PC-3 (cell line): ENCODE results near the gene IDH3G. TPM values are rescaled to one million over a fixed set of nuclear protein-coding genes. Genes with fewer than 3 reads are reported as not detected.
A peak's percentile ranks its signal among the peaks of the same experiment; 100 is the strongest.

Experiments
- ATAC-seq: fragments of 200-7000 bp; cut with Tn5 transposase; 2 replicates; pipeline ENCODE4 v1.9.1; 2020; ENCODE audit warnings: mild to moderate bottlenecking, moderate library complexity
- BruUV-seq: library from RNA; stranded (reverse); fragments of 400-500 nt; replicated peaks from 2 replicates; lab custom pipeline; 2021; lab: Mats Ljungman, UMichigan
- CTCF ChIA-PET: fragments of 300-600 bp; sonication (Branson Sonifier 250); formaldehyde crosslinking; loops from one replicate; lab custom pipeline; 2022; ENCODE audit warnings: antibody characterized with exemption; lab: Charles Lee
- POLR2A ChIA-PET: fragments of 300-600 bp; sonication (Branson Sonifier 250); formaldehyde crosslinking; loops from one replicate; lab custom pipeline; 2022; ENCODE audit warnings: antibody characterized with exemption; ENCODE audit not compliant: unreplicated experiment; lab: Charles Lee
- DNase-seq: peaks from one replicate; pipeline ENCODE4 v3.0.0-alpha.2; 2015
- H2AFZ ChIP-seq: fragments of 300-600 bp; sonication (generic); 2 replicates; pipeline ENCODE4 v1.6.0; 2016; ENCODE audit warnings: antibody characterized with exemption, low read length
- H3F3A ChIP-seq: fragments of 300-600 bp; sonication (generic); one replicate; pipeline ENCODE4 v1.6.0; 2017; ENCODE audit warnings: antibody characterized with exemption, low read length, control low read depth, mild to moderate bottlenecking; ENCODE audit not compliant: unreplicated experiment
- H3K27ac ChIP-seq: fragments of 300-600 bp; sonication (generic); 2 replicates; pipeline ENCODE4 v1.5.1; 2016; ENCODE audit warnings: mild to moderate bottlenecking, low read length
- H3K27me3 ChIP-seq: fragments of 300-600 bp; sonication (generic); 2 replicates; pipeline ENCODE4 v1.6.1; 2016; ENCODE audit warnings: low read length, mixed read lengths
- H3K36me3 ChIP-seq: fragments of 300-600 bp; sonication (generic); 2 replicates; pipeline ENCODE4 v1.6.1; 2016; ENCODE audit warnings: low read depth, mixed run types, low read length, mixed read lengths
- H3K4me1 ChIP-seq: fragments of 300-600 bp; sonication (generic); 2 replicates; pipeline ENCODE4 v1.5.1; 2016; ENCODE audit warnings: low read length; ENCODE audit not compliant: insufficient read depth
- H3K4me2 ChIP-seq: fragments of 300-600 bp; sonication (generic); 2 replicates; pipeline ENCODE4 v1.6.0; 2016; ENCODE audit warnings: low read length
- H3K4me3 ChIP-seq: fragments of 300-600 bp; sonication (generic); 2 replicates; pipeline ENCODE4 v1.5.1; 2016; ENCODE audit warnings: mild to moderate bottlenecking, low read length, mixed read lengths
- H3K79me2 ChIP-seq: fragments of 300-600 bp; sonication (generic); 2 replicates; pipeline ENCODE4 v1.6.1; 2017; ENCODE audit warnings: low read length, mixed read lengths
- H3K9ac ChIP-seq: fragments of 300-600 bp; sonication (generic); 2 replicates; pipeline ENCODE4 v1.6.0; 2016; ENCODE audit warnings: mild to moderate bottlenecking, low read length
- H3K9me2 ChIP-seq: fragments of 300-600 bp; sonication (generic); replicated peaks from 2 replicates; pipeline ENCODE4 v1.6.1; 2016; ENCODE audit warnings: mixed run types, low read length, mixed read lengths
- H3K9me3 ChIP-seq: fragments of 300-600 bp; sonication (generic); 2 replicates; pipeline ENCODE4 v1.6.1; 2016; ENCODE audit warnings: low read length, mixed read lengths
- H4K20me1 ChIP-seq: fragments of 300-600 bp; sonication (generic); 2 replicates; pipeline ENCODE4 v1.6.1; 2016; ENCODE audit warnings: low read length, mixed read lengths
- CTCF ChIP-seq: fragments of 300-600 bp; sonication (generic); conservative IDR thresholded peaks from 2 replicates; pipeline ENCODE4 v1.5.1; 2017; ENCODE audit warnings: antibody characterized with exemption, low read depth, mild to moderate bottlenecking, low read length
- EZH2 ChIP-seq: fragments of 300-600 bp; sonication (generic); IDR thresholded peaks from one replicate; pipeline ENCODE4 v1.6.1; 2017; ENCODE audit warnings: antibody characterized with exemption, mild to moderate bottlenecking, low read length; ENCODE audit not compliant: unreplicated experiment
- EZH2phosphoT487 ChIP-seq: fragments of 300-600 bp; sonication (generic); IDR thresholded peaks from 2 replicates; pipeline ENCODE4 v1.6.1; 2018; ENCODE audit warnings: mild to moderate bottlenecking, antibody characterized with exemption, low read length, borderline replicate concordance
- intact Hi-C: fragments of 100-400 bp; cut with micrococcal nuclease; formaldehyde crosslinking; loops from 2 replicates; pipeline ENCODE4 v1.9.0; 2023
- total RNA-seq: library from RNA; depleted of rRNA; stranded (reverse); fragments of >200 nt; gene quantifications from 2 replicates; pipeline ENCODE4 v1.2.3, GENCODE V29; 2014

Gene IDH3G
- total RNA-seq, 1 experiment from 2014 or later: 104 TPM

GRCh38 chrX:153777261-153778090 lies 16.7 kb downstream of the IDH3G start:
- ATAC-seq (no peak), DNase-seq (no peak)
- Histone ChIP-seq H3K27ac (peak overlapping the region; percentile 67), H3K9me3 (no peaks in the 10 kb centered on the region), H2AFZ (no peak overlapping the region), H3K4me1 (no peaks in the 10 kb centered on the region), H3K4me2 (no peak overlapping the region), H3K36me3 (peaks cover 2% of the 10 kb centered on the region; the same call in 1 of the 2 replicates), H3F3A (no peaks in the 10 kb centered on the region), H3K4me3 (no peak overlapping the region), H3K27me3 (no peaks in the 10 kb centered on the region), H3K79me2 (no peaks in the 10 kb centered on the region), H4K20me1 (no peaks in the 10 kb centered on the region), H3K9me2 (no peaks in the 10 kb centered on the region), H3K9ac (no peak overlapping the region; the same call in 1 of the 2 replicates)
- intact Hi-C loops: no loop called here
- POLR2A ChIA-PET: no interaction called here
- TSS peak; percentile 25 for BruUV-seq
- CTCF ChIA-PET: no interaction called here
- TF ChIP-seq EZH2 (no peak), CTCF (no peak), EZH2phosphoT487 (no peak)

- Histone ChIP-seq H3K4me3 (no peak overlapping the region), H3K9ac (no peak overlapping the region; the same call in 1 of the 2 replicates), H3K36me3 (peaks cover 2% of the 10 kb centered on the region; the same call in 1 of the 2 replicates), H3K9me3 (no peaks in the 10 kb centered on the region), H3K4me2 (no peak overlapping the region), H3F3A (no peaks in the 10 kb centered on the region), H2AFZ (no peak overlapping the region), H3K9me2 (no peaks in the 10 kb centered on the region), H4K20me1 (no peaks in the 10 kb centered on the region), H3K27me3 (no peaks in the 10 kb centered on the region), H3K79me2 (no peaks in the 10 kb centered on the region), H3K4me1 (no peaks in the 10 kb centered on the region), H3K27ac (peak overlapping the region; percentile 67)
- BruUV-seq: no TSS peak
- ATAC-seq (no peak; the same call in 1 of the 2 replicates), DNase-seq (no peak)
- POLR2A ChIA-PET: no interaction called here
- no peak for TF ChIP-seq CTCF
- no peak for TF ChIP-seq EZH2phosphoT487
- no peak for TF ChIP-seq EZH2
- intact Hi-C loops: no loop called here
- CTCF ChIA-PET: no interaction called here
Measured at GRCh38 chrX:153776611-153777045, 17.5 kb downstream of the IDH3G start.

- Histone ChIP-seq H4K20me1 (no peaks in the 10 kb centered on the region), H3K4me3 (no peak overlapping the region), H3K4me2 (no peak overlapping the region), H3K9ac (no peak overlapping the region), H3K9me3 (no peaks in the 10 kb centered on the region), H2AFZ (no peak overlapping the region), H3K36me3 (peaks cover 2% of the 10 kb centered on the region; the same call in 1 of the 2 replicates), H3F3A (no peaks in the 10 kb centered on the region), H3K27ac (peak overlapping the region; percentile 16; the same call in 1 of the 2 replicates), H3K27me3 (no peaks in the 10 kb centered on the region), H3K9me2 (no peaks in the 10 kb centered on the region), H3K79me2 (no peaks in the 10 kb centered on the region), H3K4me1 (no peaks in the 10 kb centered on the region)
- TF ChIP-seq EZH2 (no peak), CTCF (no peak)
- no TSS peak for BruUV-seq
- DNase-seq (no peak), ATAC-seq (no peak)
- POLR2A ChIA-PET: no interaction called here
- intact Hi-C loops: no loop called here
- CTCF ChIA-PET: no interaction called here
Measured at GRCh38 chrX:153776120-153776599, 18.0 kb downstream of the IDH3G start.
